Thoracic aorta (tissue), 2 donors: ENCODE data around the gene CALHM4. TPM values are rescaled to one million over a fixed set of nuclear protein-coding genes. Genes with fewer than 3 reads are reported as not detected.

Experiments used
- ATAC-seq: fragments of 150-250 bp; one replicate; pipeline ENCODE4 v1.8.0; 2017; ENCODE audit warnings: low read depth; ENCODE audit not compliant: insufficient number of reproducible peaks, low FRiP score
- DNase-seq: peaks from one replicate; pipeline ENCODE4 v3.0.0-alpha.2; 2020; ENCODE audit warnings: low spot score
- H3K27ac ChIP-seq, 2 donors: fragments of 200-600 bp; sonication (generic); 1 replicate in 1 of 2; 2 replicates in 1 of 2; pipeline ENCODE4 v1.5.1; 2016; ENCODE audit warnings: mild to moderate bottlenecking in 2 of 2, moderate library complexity in 2 of 2
- H3K27me3 ChIP-seq: fragments of 200-600 bp; sonication (generic); replicated peaks from 2 replicates; pipeline ENCODE4 v1.6.0; 2016; ENCODE audit warnings: mild to moderate bottlenecking; ENCODE audit not compliant: insufficient read depth
- H3K36me3 ChIP-seq: fragments of 200-600 bp; sonication (generic); one replicate; pipeline ENCODE4 v1.5.1; 2016
- H3K4me1 ChIP-seq, 2 donors: fragments of 200-600 bp; sonication (generic); 1 replicate in 1 of 2; 2 replicates in 1 of 2; pipeline versions ENCODE4 v1.5.1 to v1.6.0; 2016; ENCODE audit warnings: low read depth in 2 of 2, mild to moderate bottlenecking in 1 of 2; ENCODE audit not compliant: control insufficient read depth in 1 of 2
- H3K4me3 ChIP-seq: fragments of 200-600 bp; sonication (generic); 2 replicates; pipeline ENCODE4 v1.5.1; 2016; ENCODE audit warnings: mild to moderate bottlenecking
- H3K9me3 ChIP-seq: fragments of 200-600 bp; sonication (generic); 2 replicates; pipeline ENCODE4 v1.5.1; 2016
- total RNA-seq, 2 donors: library from RNA; depleted of rRNA; stranded (reverse); fragments of >200 nt; gene quantifications; one replicate each; pipeline versions ENCODE4 v1.1.0 to v1.2.3, GENCODE V29; 2016
- TF ChIP-seq, protein P1 (sequence below): fragments of 200-600 bp; sonication (generic); IDR thresholded peaks from one replicate; pipeline ENCODE4 v1.5.1; 2019; ENCODE audit warnings: antibody characterized with exemption

CALHM4 gene
- total RNA-seq, 2 donors from 2014 or later: not detected

DNA sequence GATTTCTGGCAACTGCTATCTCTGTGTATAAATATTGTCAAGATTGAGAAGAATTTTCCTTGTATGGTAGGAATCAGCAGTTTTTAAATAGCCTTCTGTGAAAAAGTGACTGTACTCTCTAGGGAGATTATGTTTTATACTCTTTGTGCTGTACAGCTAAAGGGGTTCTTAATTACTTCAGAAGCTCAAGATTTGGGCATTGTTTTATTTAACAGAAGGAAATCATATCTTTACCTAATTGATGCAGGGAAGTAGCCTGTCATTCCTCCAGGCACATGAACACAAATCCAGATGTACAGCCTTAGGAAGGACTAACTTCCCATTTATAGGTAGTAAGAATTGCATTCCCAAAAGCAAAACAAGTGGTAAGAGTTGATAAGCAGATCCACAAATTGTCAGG lies 40.8 kb upstream of the CALHM4 start:
- no peaks in the 10 kb centered on the region for H3K9me3 ChIP-seq
- TF ChIP-seq, protein P1, sequence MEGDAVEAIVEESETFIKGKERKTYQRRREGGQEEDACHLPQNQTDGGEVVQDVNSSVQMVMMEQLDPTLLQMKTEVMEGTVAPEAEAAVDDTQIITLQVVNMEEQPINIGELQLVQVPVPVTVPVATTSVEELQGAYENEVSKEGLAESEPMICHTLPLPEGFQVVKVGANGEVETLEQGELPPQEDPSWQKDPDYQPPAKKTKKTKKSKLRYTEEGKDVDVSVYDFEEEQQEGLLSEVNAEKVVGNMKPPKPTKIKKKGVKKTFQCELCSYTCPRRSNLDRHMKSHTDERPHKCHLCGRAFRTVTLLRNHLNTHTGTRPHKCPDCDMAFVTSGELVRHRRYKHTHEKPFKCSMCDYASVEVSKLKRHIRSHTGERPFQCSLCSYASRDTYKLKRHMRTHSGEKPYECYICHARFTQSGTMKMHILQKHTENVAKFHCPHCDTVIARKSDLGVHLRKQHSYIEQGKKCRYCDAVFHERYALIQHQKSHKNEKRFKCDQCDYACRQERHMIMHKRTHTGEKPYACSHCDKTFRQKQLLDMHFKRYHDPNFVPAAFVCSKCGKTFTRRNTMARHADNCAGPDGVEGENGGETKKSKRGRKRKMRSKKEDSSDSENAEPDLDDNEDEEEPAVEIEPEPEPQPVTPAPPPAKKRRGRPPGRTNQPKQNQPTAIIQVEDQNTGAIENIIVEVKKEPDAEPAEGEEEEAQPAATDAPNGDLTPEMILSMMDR: no peak
- no peak for DNase-seq
- ATAC-seq: no peak
- H3K4me3 ChIP-seq: peak overlapping the region; percentile 73
- peaks cover 11% of the 10 kb centered on the region for H3K36me3 ChIP-seq
- no peaks in the 10 kb centered on the region for H3K27me3 ChIP-seq
- H3K4me1 ChIP-seq: peaks cover 7 to 24% of the 10 kb centered on the region in 2 donors
- peak overlapping the region in 1 of 2 donors; percentile 90 for H3K27ac ChIP-seq

DNA sequence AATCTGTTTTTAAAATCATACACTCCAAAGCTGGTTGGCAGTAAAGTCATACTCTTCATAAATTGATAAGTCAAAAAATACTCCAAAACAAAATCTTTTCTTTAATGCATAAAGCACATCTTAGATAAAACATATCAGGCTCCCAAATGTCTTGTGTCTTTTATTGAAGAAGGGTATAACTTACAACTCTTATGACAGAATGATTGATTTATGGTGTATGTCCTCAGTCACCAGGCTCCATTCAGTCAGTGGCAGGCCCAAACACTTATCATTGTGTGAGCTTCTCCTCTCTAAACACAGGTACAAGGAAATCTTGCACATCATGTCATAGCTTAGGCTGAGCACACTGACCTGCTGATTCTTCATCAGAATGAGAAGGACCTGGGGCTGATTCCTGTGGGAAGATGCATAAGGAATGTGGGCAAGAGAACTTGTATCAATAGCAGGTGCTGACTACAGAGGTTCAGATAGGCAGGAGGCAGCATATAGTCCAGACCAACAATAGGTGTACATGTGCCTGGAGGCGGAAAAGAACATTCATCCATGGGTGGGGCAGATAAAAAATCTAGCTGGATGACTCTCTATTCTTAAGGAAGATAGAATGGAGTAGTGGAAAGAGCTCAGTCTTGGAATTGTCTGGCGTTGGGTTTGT lies 40.2 kb upstream of the CALHM4 start:
- DNase-seq: no peak
- Histone ChIP-seq H3K36me3 (peaks cover 11% of the 10 kb centered on the region), H3K27ac (peak overlapping the region in 1 of 2 donors; percentile 90), H3K4me1 (peaks cover 7 to 27% of the 10 kb centered on the region in 2 donors), H3K27me3 (no peaks in the 10 kb centered on the region), H3K9me3 (no peaks in the 10 kb centered on the region), H3K4me3 (peak overlapping the region; percentile 73)
- no peak for ATAC-seq
- TF ChIP-seq, protein P1: no peak

DNA sequence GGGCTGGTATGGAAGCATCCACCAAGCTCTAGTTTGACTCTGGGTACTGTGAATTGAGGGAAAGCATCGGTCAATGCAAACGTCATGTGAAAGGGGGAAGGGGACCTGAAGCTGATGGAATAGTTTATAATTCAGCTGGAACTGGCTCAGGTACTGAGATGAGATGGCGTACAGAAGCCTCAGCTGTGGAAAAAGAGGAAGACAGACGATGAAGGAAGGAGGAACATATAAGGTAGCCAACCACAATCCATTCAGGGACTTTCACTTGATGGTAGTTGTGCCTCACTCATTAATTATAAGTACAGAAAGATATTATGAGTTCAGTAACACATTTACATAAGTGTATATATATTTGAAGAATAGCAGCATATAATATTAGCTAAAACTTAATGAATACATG lies 39.4 kb upstream of the CALHM4 start:
- Histone ChIP-seq H3K4me3 (peak overlapping the region; percentile 73), H3K27ac (no peak overlapping the region), H3K27me3 (no peaks in the 10 kb centered on the region), H3K4me1 (peaks cover 7 to 34% of the 10 kb centered on the region in 2 donors), H3K9me3 (no peaks in the 10 kb centered on the region), H3K36me3 (peaks cover 11% of the 10 kb centered on the region)
- ATAC-seq: no peak
- DNase-seq: no peak
- TF ChIP-seq, protein P1: no peak

DNA sequence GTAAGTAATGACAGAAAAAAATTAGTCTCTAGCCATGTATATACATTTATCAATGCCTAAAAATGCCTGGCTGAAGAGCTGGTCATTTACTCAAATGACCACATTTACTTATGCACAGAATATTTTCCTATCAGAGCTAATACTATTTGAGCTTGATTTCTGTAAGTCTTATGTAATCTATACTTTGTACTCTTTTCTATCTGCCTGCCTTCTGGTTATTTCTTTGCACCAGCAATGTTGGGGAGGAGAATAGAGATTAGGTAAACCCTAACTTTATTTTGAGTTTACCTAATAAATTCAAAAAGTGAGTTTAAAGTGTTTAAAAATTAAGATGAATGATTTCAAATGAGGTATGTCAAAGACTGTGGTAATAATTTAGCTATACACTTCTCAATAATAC lies 38.4 kb upstream of the CALHM4 start:
- Histone ChIP-seq H3K4me3 (no peak overlapping the region), H3K27me3 (no peaks in the 10 kb centered on the region), H3K9me3 (no peaks in the 10 kb centered on the region), H3K4me1 (peaks cover 7 to 34% of the 10 kb centered on the region in 2 donors), H3K27ac (no peak overlapping the region), H3K36me3 (peaks cover 11% of the 10 kb centered on the region)
- TF ChIP-seq, protein P1: no peak
- no peak for ATAC-seq
- DNase-seq: no peak

DNA sequence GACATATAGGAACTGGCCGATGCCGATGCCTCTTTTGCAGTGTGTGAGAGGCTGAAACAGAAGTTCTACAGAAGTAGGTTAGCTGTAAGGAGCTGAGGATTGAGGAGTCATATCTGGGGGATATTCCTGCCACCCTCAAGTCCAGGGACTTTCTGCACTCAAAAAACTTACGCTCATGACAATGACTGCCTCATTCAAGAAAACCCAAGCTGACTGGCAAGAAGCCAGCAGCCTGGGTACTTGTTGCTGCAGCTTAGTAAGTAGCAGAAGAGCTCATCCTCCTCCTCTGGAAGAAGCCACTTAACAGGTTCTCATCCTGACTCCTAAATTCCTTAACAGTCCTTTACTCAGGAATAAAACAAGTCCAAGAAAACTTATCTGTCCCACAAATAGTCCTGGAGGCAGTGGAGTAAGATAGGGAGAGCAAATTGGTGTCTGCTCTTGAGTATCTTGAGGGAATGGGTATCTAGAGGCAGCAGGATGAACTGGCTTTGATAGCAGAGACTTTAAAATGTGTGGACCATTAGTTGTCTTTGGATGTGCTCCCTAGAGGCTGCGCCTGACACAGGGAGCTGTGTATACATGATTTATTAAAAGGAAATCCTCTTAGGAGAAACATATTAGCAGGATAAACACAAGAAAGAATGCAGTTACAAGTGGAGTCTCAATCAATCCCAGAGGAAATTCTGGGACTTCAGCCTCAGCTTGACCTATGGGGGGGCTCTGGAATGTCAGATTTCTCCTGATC lies 34.8 kb upstream of the CALHM4 start:
- H3K27ac ChIP-seq: no peak overlapping the region
- H3K4me1 ChIP-seq: peaks cover 7 to 31% of the 10 kb centered on the region in 2 donors
- ATAC-seq (no peak), DNase-seq (no peak)
- TF ChIP-seq, protein P1: no peak
- no peaks in the 10 kb centered on the region for H3K9me3 ChIP-seq
- no peaks in the 10 kb centered on the region for H3K27me3 ChIP-seq
- H3K36me3 ChIP-seq: peaks cover 11% of the 10 kb centered on the region
- no peak overlapping the region for H3K4me3 ChIP-seq
